Renal cortex interstitium (tissue), 11 donors: ENCODE results near the gene GFM1. TPM values are rescaled to one million over a fixed set of nuclear protein-coding genes. Genes with fewer than 3 reads are reported as not detected.

Source experiments
- DNase-seq, 11 donors: peaks; one replicate each; pipeline ENCODE4 v3.0.0-alpha.2; 2013; ENCODE audit warnings: low read depth in 9 of 11, low spot score in 4 of 11; ENCODE audit errors: extremely low read depth in 1 of 11
- polyA plus RNA-seq, 3 donors: library from polyadenylated mRNA; unstranded; fragments of 120-200 nt; gene quantifications; one replicate each; pipeline ENCODE4 v1.2.1, GENCODE V29; 2013; ENCODE audit not compliant: insufficient read length in 3 of 3

GFM1 gene
- polyA plus RNA-seq, 3 donors, result 44.4 to 52.5 (median 48.9) TPM

DNA sequence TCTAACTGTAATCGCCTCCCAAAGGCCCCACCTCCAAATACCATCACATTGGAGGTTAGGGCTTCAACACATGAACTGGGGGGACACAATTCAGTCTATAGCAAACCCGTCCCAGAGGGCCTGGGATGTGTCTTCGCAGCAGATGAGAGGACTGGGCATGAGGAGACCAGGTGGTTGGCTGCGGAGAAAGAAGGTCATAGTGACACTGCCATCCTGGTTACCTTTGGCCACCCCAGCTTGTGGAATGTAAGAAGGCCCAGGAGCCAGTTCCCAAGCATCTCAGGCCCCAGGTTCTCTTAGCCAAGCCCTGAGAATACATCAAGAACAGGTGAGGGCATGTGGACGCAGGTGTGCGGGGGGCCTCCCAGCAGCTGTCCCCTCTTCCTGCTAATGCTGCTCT, 94.3 kb downstream of the GFM1 start:
- no peak for DNase-seq

DNA sequence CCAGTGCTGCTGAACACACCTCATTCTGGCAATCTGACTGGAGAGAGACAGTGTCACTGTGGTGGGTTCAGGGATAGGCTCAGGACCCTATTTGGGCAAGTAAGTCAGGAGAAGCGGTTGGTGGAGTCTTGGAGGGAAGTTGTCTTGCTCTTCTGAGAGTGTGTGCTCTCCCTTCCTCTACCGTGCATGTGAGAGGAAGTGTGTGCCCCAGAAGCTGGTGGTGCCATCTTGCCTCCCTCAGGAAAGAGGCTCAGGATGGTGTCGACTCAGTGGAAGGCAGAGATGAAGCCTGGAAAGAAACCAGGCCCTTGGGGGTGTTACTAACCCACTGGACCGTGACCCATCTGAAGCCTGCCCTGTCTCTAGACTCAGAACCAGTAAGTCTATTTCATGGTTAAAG, 94.8 kb downstream of the GFM1 start:
- DNase-seq, result no peak

DNA sequence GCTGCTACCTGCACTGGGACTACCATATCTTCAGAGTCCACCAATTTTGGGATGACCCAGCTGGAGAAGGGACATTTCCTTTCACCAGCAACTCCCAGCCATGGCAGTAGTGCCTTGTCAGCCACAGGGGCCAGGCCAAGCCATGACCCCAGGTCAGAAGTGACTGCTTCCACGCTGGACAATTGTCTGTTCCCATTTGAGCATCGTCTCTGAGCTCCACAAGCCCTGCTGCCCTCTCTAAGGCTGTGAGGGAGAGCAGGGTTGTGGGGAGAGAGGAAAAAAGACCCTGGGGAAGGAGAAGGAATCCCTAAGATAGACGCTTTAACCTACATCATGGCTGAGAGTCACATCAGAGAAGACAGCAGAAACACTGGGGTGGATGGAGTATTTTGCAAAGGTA, 95.3 kb downstream of the GFM1 start:
- DNase-seq, result no peak

Other genes starting within 250 kb of the GFM1 start
- gene MLF1, start 73.3 kb upstream of the GFM1 start, polyA plus RNA-seq, result 10 to 100 TPM; 50.0 to 63.7 (median 58.1) TPM
- 10 to 100 TPM; 26.9 to 29.5 (median 27.2) TPM for gene LXN, start 28.1 kb downstream of the GFM1 start, polyA plus RNA-seq
- gene RARRES1, start 87.9 kb downstream of the GFM1 start, polyA plus RNA-seq, result 10 to 100 TPM in 2 of 3 donors, 1 to 10 TPM in 1; 8.1 to 24.2 (median 11.7) TPM
- gene MFSD1, start 157.5 kb downstream of the GFM1 start, polyA plus RNA-seq, result 10 to 100 TPM; 47.3 to 53.9 (median 53.1) TPM